H9 (cell line): ENCODE data around the gene CUBN. TPM values are rescaled to one million over a fixed set of nuclear protein-coding genes. Genes with fewer than 3 reads are reported as not detected.

Source experiments
- DNase-seq: peaks from one replicate; pipeline ENCODE4 v3.0.0-alpha.2; 2017
- H2AFZ ChIP-seq: one replicate; pipeline ENCODE4 v1.6.1; 2013; ENCODE audit warnings: mild to moderate bottlenecking, low read length, control low read depth, moderate library complexity
- H2AK5ac ChIP-seq: 2 replicates; pipeline ENCODE4 v1.6.1; 2013; ENCODE audit warnings: low read length, control low read depth, mixed read lengths; ENCODE audit not compliant: insufficient read length
- H2BK120ac ChIP-seq: one replicate; pipeline ENCODE4 v1.6.1; 2013; ENCODE audit warnings: low read depth, mild to moderate bottlenecking, low read length, control low read depth, inconsistent platforms; ENCODE audit not compliant: poor library complexity, severe bottlenecking
- H2BK12ac ChIP-seq: 2 replicates; pipeline ENCODE4 v1.6.1; 2013; ENCODE audit warnings: low read length, control low read depth, mixed read lengths, low read depth; ENCODE audit not compliant: insufficient read length
- H2BK15ac ChIP-seq: 2 replicates; pipeline ENCODE4 v1.6.1; 2013; ENCODE audit warnings: low read depth, low read length, control low read depth
- H2BK20ac ChIP-seq: one replicate; pipeline ENCODE4 v1.6.1; 2013; ENCODE audit warnings: low read depth, mild to moderate bottlenecking, low read length, control low read depth, inconsistent platforms; ENCODE audit not compliant: poor library complexity, severe bottlenecking
- H2BK5ac ChIP-seq: 2 replicates; pipeline ENCODE4 v1.6.1; 2013; ENCODE audit warnings: low read length, control low read depth, mixed read lengths; ENCODE audit not compliant: insufficient read length
- H3K14ac ChIP-seq: 2 replicates; pipeline ENCODE4 v1.6.1; 2013; ENCODE audit warnings: low read length, control low read depth; ENCODE audit not compliant: insufficient read depth
- H3K18ac ChIP-seq: 2 replicates; pipeline ENCODE4 v1.6.1; 2013; ENCODE audit warnings: low read depth, mild to moderate bottlenecking, mixed read lengths, low read length, control low read depth; ENCODE audit not compliant: insufficient read length
- H3K23ac ChIP-seq: 2 replicates; pipeline ENCODE4 v1.6.1; 2013; ENCODE audit warnings: low read length, control low read depth, mixed read lengths, low read depth; ENCODE audit not compliant: insufficient read length
- H3K23me2 ChIP-seq: 2 replicates; pipeline ENCODE4 v1.6.1; 2013; ENCODE audit warnings: low read depth, mild to moderate bottlenecking, mixed read lengths, low read length, control low read depth; ENCODE audit not compliant: insufficient read length, poor library complexity, severe bottlenecking
- H3K27ac ChIP-seq: 2 replicates; pipeline ENCODE4 v1.5.1; 2013; ENCODE audit warnings: low read length, control low read depth, mixed read lengths, low read depth; ENCODE audit not compliant: insufficient read length
- H3K27me3 ChIP-seq: 2 replicates; pipeline ENCODE4 v1.6.1; 2013; ENCODE audit warnings: low read length, control low read depth, inconsistent platforms; ENCODE audit not compliant: insufficient read depth
- H3K4ac ChIP-seq: 2 replicates; pipeline ENCODE4 v1.6.1; 2013; ENCODE audit warnings: low read depth, mild to moderate bottlenecking, control low read depth, inconsistent platforms, low read length, moderate library complexity
- H3K4me1 ChIP-seq: 2 replicates; pipeline ENCODE4 v1.6.1; 2013; ENCODE audit warnings: low read length, control low read depth, inconsistent platforms; ENCODE audit not compliant: insufficient read depth
- H3K4me2 ChIP-seq: 2 replicates; pipeline ENCODE4 v1.6.1; 2013; ENCODE audit warnings: low read length, control low read depth, mixed read lengths; ENCODE audit not compliant: insufficient read length, insufficient read depth
- H3K56ac ChIP-seq: 2 replicates; pipeline ENCODE4 v1.6.1; 2013; ENCODE audit warnings: low read depth, mild to moderate bottlenecking, mixed read lengths, low read length, control low read depth; ENCODE audit not compliant: insufficient read length
- H3K79me1 ChIP-seq: 2 replicates; pipeline ENCODE4 v1.6.1; 2013; ENCODE audit warnings: low read depth, mild to moderate bottlenecking, moderate library complexity, low read length, control low read depth, inconsistent platforms; ENCODE audit not compliant: insufficient read depth, poor library complexity, severe bottlenecking
- H3K79me2 ChIP-seq: 2 replicates; pipeline ENCODE4 v1.6.1; 2013; ENCODE audit warnings: low read length, control low read depth, inconsistent platforms; ENCODE audit not compliant: insufficient read depth
- H3K9ac ChIP-seq: 2 replicates; pipeline ENCODE4 v1.6.1; 2013; ENCODE audit warnings: low read length, control low read depth, mixed read lengths; ENCODE audit not compliant: insufficient read length; ENCODE audit errors: extremely low read depth
- H3K9me3 ChIP-seq: one replicate; pipeline ENCODE4 v1.6.1; 2013; ENCODE audit warnings: low read depth, low read length, inconsistent platforms; ENCODE audit not compliant: control insufficient read depth
- H3T11ph ChIP-seq: one replicate; pipeline ENCODE4 v1.6.1; 2013; ENCODE audit warnings: mild to moderate bottlenecking, low read length, control low read depth, inconsistent platforms
- H4K20me1 ChIP-seq: one replicate; pipeline ENCODE4 v1.6.1; 2013; ENCODE audit not compliant: control insufficient read depth, insufficient read length, insufficient read depth
- H4K5ac ChIP-seq: 2 replicates; pipeline ENCODE4 v1.6.1; 2013; ENCODE audit warnings: low read depth, mild to moderate bottlenecking, mixed read lengths, low read length, control low read depth; ENCODE audit not compliant: insufficient read length
- H4K8ac ChIP-seq: replicated peaks from 2 replicates; pipeline ENCODE4 v1.6.1; 2013; ENCODE audit warnings: low read length, control low read depth, mixed read lengths, low read depth; ENCODE audit not compliant: insufficient read length
- H4K91ac ChIP-seq: 2 replicates; pipeline ENCODE4 v1.6.1; 2013; ENCODE audit warnings: low read depth, mild to moderate bottlenecking, moderate library complexity, mixed read lengths, low read length, control low read depth; ENCODE audit not compliant: insufficient read length
- H3K27ac Mint-ChIP-seq, 3 experiments: 2 replicates in 2 of 3; 3 replicates in 1 of 3; pipeline ENCODE4 v1.8.0; 2020 to 2021; ENCODE audit warnings: mixed read lengths in 3 of 3, mild to moderate bottlenecking in 1 of 3, moderate library complexity in 1 of 3
- H3K27me3 Mint-ChIP-seq: 2 replicates; pipeline ENCODE4 v1.8.0; 2021; ENCODE audit warnings: low read depth, mild to moderate bottlenecking, moderate library complexity, mixed read lengths
- H3K36me3 Mint-ChIP-seq, 3 experiments: 2 replicates in 2 of 3; 3 replicates in 1 of 3; pipeline ENCODE4 v1.8.0; 2020 to 2021; ENCODE audit warnings: low read depth in 3 of 3, mixed read lengths in 3 of 3; ENCODE audit not compliant: insufficient read depth in 1 of 3
- H3K4me1 Mint-ChIP-seq, 2 experiments: 2 replicates each; pipeline ENCODE4 v1.8.0; 2020; ENCODE audit warnings: mixed read lengths in 2 of 2
- H3K4me3 Mint-ChIP-seq, 2 experiments: 2 replicates in 1 of 2; 3 replicates in 1 of 2; pipeline ENCODE4 v1.8.0; 2020 to 2021; ENCODE audit warnings: mild to moderate bottlenecking in 2 of 2, mixed read lengths in 2 of 2, moderate library complexity in 1 of 2
- H3K9me3 Mint-ChIP-seq, 2 experiments: 2 replicates in 1 of 2; 3 replicates in 1 of 2; pipeline ENCODE4 v1.8.0; 2020; ENCODE audit warnings: mild to moderate bottlenecking in 2 of 2, mixed read lengths in 2 of 2, moderate library complexity in 1 of 2
- CTCF ChIP-seq: fragments of 200-600 bp; sonication (generic); conservative IDR thresholded peaks from 3 replicates; pipeline ENCODE4 v1.8.0; 2021; ENCODE audit warnings: antibody characterized with exemption, mild to moderate bottlenecking
- WGBS: extraction: QIAGEN DNeasy Blood & Tissue Kit; methylation state at CpG from one replicate; pipeline ENCODE4 v1.1.7; 2013; ENCODE audit warnings: missing lambda C conversion rate, low lambda C conversion rate, mixed read lengths; ENCODE audit not compliant: insufficient read length; ENCODE audit errors: extremely low coverage; 5-methylcytosine and 5-hydroxymethylcytosine counted together
- total RNA-seq: library from RNA; stranded (reverse); gene quantifications from 2 replicates; pipeline ENCODE4 v1.2.1, GENCODE V29; 2021

The CUBN gene
- total RNA-seq, 1 experiment from 2014 or later = 0.26 TPM

GRCh38 chr10:16857419-16857818, 272.2 kb downstream of the CUBN start:
- Histone ChIP-seq H4K5ac (no peak overlapping the region), H3K4me1 (no peaks in the 10 kb centered on the region), H3K27me3 (no peaks in the 10 kb centered on the region), H3K9ac (no peak overlapping the region), H3K79me1 (no peaks in the 10 kb centered on the region), H3K4ac (no peak overlapping the region), H2BK5ac (no peak overlapping the region), H2AFZ (no peak overlapping the region), H3K14ac (no peak overlapping the region), H2AK5ac (no peak overlapping the region), H2BK120ac (no peak overlapping the region), H2BK20ac (no peak overlapping the region), H3T11ph (no peak overlapping the region), H3K79me2 (no peaks in the 10 kb centered on the region), H4K20me1 (no peaks in the 10 kb centered on the region), H3K4me2 (no peak overlapping the region), H4K8ac (no peak overlapping the region), H3K23ac (no peak overlapping the region), H3K27ac (no peak overlapping the region), H4K91ac (no peak overlapping the region), H2BK15ac (no peak overlapping the region), H3K23me2 (no peaks in the 10 kb centered on the region), H3K18ac (no peak overlapping the region), H3K56ac (no peak overlapping the region), H3K9me3 (no peaks in the 10 kb centered on the region), H2BK12ac (no peak overlapping the region)
- WGBS = no CpG with 5 or more reads among the region's 4 CpGs
- H3K27ac Mint-ChIP-seq = no peak overlapping the region
- TF ChIP-seq CTCF = no peak
- H3K4me1 Mint-ChIP-seq = peaks cover 8 to 16% of the 10 kb centered on the region in 2 experiments
- no peaks in the 10 kb centered on the region for H3K27me3 Mint-ChIP-seq
- H3K36me3 Mint-ChIP-seq = no peaks in the 10 kb centered on the region
- no peak for DNase-seq
- H3K4me3 Mint-ChIP-seq = no peak overlapping the region
- no peaks in the 10 kb centered on the region for H3K9me3 Mint-ChIP-seq
